Body of pancreas (tissue), 4 donors: ENCODE results near the gene ANKRD55.

ENCODE experiments used
- CTCF ChIP-seq, 7 experiments: fragments of 450-650 bp in 4 of 7; fragments of 200-600 bp in 3 of 7; sonication (generic) in 3 of 7; IDR thresholded peaks; one replicate each; pipeline ENCODE4 v1.5.1; 2016 to 2019; ENCODE audit warnings: antibody characterized with exemption in 7 of 7
- POLR2A ChIP-seq, 3 donors: fragments of 450-650 bp; IDR thresholded peaks; one replicate each; pipeline ENCODE4 v1.6.1; 2016; ENCODE audit warnings: antibody characterized with exemption in 3 of 3, mild to moderate bottlenecking in 2 of 3

- TF ChIP-seq CTCF (IDR thresholded peaks at IDR 0.05) (no peak), POLR2A (IDR thresholded peaks at IDR 0.05) (no peak)
Measured at GRCh38 chr5:56259002-56259511, 25.9 kb upstream of the ANKRD55 start.
